Activated CD4-positive, alpha-beta T cell treated with anti-CD3 and anti-CD28 coated beads for 48 hours (primary cell): ENCODE measurements around the gene GNL3L.
"Not testable (repeated sequence)": the region's sequence is repeated elsewhere in the genome, so short reads cannot be mapped to it uniquely, and the experiment has no call there.

ENCODE experiments used
- DNase-seq: peaks from one replicate; pipeline ENCODE4 v3.0.0-alpha.2; 2020

The GNL3L gene, protein sequence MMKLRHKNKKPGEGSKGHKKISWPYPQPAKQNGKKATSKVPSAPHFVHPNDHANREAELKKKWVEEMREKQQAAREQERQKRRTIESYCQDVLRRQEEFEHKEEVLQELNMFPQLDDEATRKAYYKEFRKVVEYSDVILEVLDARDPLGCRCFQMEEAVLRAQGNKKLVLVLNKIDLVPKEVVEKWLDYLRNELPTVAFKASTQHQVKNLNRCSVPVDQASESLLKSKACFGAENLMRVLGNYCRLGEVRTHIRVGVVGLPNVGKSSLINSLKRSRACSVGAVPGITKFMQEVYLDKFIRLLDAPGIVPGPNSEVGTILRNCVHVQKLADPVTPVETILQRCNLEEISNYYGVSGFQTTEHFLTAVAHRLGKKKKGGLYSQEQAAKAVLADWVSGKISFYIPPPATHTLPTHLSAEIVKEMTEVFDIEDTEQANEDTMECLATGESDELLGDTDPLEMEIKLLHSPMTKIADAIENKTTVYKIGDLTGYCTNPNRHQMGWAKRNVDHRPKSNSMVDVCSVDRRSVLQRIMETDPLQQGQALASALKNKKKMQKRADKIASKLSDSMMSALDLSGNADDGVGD

DNA sequence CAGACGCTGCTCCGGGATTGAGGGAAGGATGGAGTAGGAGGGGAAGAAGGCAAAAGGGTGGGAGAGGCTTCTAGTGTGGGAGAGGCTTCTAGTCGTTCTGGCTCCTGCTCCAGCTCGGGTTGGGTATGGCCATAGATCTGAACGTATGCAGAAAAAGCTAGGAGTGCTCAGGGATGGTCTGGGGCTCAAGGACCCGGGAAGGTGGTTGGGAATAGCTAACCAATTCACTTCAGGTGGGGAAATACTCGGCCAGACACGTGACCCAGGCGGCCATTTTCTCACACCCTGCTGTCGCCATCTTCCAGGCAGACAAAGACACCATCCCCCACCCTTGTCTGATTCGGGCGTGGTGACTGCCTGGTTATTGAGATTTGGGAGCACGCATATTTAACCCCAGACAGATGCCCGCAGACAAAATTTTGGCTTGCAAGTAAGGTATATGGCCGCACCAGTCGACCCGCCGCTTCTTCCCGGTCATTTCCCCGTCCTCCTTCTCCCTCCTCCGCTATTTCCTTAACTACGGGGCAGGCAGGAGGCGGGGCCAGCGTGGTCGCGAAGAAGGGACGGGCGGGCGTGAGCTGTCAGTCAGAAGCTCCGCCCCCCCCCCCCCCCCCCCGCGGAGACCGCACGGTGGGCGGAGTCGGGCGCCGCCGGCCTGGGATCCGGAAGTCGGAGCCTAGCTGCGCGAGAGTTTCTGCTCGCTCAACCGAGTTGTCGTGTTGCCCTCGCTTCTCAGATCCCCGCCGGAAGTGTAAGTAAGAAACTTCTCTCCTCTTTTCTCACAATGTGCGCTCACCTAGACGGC lies at the start of gene GNL3L:
Gene GNL3L (plus strand): TSS at position 668 of the 805 bp plus-strand sequence. CDS start 2,348 bp downstream, outside the sequence.
- DNase-seq: peak; percentile 84

DNA sequence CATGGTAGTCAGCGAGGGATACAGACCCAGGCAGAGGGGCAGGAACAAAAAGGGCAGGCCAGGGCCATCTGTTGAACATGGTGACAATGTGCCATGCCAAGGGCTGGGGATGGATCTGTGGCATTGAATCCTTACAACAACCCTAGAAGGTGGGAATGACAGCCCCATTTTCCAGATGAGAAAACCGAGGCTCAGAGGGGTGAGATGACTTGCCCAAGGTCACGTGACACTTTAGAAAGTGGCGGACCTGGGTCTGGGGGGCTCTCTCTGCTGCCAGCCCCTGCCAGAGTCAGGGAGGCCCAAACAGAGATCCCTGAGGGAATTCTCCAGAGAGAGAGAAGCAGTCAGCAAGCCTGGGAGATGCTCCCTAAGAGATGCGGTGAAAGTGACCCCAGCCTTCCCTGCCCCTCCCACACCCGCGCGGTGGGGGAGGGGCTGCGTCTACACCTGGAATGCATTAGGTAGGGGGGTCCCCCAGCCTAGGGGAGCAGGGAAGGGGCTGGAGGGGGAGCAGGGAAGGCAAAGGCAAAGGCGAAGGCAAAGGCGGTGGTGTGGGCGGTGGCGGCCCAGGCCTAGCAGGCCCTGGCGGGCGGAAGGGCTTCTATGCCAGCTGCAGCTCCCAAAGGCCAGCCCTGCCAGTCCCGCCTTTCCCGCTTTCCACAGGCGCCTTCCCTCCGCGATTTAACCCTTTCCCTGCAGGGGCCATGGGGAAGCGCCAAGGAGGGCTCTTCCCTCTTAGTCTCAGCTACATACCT lies 47.0 kb upstream of the GNL3L start:
- no peak for DNase-seq

DNA sequence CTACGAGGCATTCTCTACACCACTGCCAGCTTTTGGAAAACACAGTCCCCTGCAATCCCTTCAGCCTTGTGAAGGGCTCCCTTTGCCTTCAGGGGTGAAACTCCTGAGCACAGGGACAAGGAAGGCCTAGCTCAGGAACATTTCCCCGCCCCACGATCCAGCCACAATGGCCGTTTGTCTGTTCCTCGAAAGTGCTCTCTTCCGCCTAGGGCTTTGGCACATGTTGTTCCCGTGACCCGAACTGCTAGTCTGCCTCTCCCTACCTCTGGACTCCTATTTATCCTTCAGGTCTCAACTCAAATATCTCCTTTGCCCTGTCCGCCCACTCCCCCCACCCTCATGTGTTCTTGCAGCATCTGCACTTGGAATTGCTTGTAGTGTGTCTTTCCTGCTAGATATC lies 46.1 kb upstream of the GNL3L start:
- DNase-seq: no peak

DNA sequence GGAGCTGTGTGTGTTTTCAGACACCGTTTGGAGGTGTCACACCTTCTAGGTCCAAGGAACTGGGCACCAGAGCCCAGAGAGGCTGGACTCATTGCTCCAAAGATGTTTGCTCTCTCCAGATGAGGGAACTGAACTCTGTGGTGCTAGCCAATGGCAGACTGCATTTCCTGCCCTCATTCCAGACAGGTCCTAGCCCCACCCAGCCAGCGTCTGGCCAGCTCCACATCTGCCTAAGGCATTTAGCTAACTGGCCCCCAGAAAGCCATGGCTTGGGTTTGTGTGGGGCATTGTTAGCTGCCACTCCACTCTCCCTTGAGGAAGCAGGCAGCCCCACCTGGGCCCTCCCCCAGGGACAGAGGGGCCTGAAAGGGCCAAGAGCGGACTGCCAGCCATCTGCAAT lies 45.4 kb upstream of the GNL3L start:
- DNase-seq: no peak

DNA sequence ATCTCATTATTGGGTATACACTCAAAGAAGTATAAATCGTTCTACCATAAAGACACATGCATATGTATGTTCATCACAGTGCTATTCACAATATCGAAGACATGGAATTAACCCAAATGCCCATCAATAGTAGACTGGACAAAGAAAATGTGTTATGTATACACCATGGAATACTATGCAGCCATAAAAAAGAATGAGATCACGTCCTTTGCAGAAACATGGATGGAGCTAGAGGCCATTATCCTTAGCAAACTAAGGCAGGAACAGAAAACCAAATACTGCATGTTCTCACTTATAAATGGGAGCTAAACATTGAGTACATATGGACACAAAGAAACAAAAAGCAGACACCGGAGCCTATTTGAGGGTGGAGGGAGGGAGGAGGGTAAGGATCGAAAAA lies 40.2 kb upstream of the GNL3L start:
- DNase-seq: not testable (repeated sequence)

DNA sequence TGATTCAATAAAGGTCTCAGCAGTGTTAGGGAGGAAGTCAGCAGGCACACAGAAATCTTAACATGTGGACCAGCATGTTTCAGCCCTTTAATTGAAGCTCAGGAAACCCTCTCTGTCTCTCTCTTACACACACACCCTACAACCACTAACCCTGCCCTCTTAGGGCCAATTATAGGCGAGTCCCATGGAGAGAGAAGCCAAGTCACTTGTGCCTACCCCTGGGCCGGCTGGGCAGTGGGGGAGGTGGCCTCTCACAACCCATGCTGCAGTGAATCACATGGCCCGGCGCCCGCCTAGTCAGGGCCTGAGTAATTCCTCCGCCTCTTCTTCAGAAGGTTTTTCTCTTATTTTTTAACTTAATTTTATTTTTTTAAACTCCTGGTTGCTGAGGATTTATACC lies 37.7 kb upstream of the GNL3L start:
- no peak for DNase-seq

DNA sequence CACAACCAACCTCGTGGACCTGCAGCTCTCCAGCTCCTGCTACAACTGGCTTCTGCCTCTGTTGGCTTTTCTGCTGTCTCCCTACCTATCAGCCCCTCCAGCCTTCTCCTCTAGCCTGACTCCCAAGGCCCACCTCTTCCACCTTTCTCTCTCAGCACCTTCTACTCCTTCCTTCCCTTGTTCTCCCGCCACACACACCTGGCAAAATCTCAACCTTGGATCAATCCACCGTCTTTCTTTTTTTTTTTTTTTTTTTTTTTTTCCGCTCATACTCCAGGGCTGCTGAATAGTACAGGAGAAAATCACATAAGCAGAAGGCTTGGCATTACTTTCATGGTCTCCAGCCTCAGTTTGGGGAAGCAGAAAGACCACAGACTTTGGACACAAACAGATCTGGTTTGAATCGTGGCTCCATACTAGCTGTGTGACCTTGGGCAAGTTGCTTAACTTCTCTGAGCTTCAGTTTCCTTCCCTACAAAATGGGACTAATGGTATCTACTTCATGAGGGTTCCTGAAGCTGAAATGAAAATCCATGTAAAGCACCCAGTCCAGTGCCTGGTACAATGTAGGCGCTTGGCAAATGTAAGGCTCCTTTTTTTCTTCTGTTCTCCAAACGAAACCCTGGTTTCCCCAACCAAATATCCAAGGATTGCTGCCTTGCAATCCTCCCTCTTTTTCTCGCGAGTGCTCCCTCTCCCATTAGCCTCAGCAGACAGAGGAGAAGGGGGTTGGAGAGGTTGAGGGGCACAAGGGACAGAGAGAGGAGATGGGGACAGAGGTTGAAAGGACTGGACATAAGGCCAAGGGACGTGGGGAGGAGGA lies 35.6 kb upstream of the GNL3L start:
- DNase-seq: no peak

DNA sequence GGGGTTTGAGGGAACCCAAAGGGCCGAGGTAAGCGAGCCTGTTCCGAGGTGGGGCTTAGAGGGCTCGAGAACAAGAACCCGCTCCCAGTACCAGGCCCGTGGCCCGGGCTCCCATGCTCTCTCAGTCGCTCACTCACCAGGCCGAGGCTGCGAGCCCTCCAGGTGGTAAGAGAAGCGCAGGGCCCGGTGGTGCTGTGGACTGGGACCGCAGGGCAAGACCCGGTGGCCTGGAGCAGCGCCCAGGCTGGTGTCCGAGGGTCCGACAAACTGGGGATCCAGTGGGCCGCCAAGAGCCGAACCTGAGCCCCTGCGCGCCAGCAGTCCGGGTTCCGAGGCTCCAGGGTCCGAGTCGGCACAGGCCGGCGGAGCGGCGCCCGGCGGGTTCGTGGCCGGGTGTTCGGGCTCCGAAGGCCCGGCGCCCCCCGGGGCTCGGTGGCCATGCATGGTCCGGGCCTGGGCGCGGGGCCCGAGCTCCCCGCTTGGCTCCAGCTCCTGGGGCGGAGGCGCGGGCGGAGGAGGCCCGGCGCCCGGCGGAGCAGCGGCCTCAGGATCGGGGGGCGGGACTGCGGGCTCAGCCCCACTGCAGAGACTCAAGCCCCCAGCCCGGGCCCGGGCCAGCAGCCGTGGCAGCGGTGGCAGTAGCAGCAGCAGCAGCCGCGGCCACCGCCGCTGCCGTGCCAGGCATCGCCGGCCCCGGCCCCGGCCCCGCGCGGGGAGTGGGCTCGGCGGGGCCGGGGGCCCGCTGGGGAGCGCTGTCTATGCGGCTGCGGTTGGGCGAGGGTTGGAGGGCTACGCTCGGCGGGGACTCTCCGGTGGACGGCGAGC lies 34.8 kb upstream of the GNL3L start:
- DNase-seq: no peak

DNA sequence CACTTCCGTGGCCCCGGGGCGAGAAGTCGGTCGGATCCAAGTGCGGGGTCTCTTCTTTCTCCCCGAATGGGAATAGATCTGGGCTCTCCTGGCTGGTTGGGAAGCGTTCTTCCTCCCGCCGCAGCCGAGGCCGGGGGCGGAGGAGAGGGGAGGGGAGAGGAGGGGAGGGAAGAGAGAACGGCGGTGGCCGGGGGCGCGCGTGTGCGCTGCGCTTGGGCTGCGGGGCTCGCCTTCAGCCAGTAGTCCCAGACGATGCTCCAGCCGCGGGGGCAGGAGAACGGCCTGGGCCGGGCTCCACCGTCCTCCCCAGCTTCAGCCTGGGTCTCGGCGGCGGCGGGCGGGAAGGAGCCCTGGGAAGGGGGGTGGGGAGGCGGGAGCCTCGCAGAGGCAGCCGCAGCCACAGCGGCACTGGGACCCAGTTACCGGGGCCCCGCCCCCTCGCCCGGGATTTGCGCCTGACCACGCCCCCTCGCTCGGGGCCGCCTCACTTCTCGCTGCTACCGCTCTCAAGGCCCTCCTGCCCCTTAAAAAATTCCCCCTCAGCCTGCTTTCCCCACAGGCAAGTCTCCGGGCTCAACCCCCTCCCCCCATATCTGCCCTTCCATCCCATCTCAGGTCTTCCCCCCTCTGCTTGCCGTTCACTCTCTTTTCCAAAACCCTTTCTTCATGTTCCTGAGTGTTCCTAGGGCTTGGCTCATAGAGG lies 34.1 kb upstream of the GNL3L start, which contains the start of gene FGD1:
Gene FGD1 (minus strand): TSS at position 421 of the 703 bp plus-strand sequence. CDS start 802 bp downstream, outside the sequence.
- peak; percentile 56 for DNase-seq

DNA sequence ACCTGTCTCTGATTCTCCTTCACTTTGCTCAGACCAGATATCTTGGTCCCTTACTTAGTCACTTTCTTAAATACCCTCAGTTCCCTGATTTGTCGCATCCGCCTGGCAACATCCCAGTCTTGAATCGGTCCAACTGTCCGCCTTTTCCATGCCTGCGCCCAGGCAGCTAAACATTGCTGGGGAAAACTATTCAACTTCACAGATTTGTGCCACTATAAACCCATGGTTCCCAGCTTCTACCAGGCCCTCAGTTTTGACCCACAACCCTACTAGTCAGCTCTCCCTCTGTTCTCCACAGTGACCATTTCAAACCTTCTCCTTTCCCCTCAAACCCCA lies 33.5 kb upstream of the GNL3L start:
- DNase-seq: no peak

DNA sequence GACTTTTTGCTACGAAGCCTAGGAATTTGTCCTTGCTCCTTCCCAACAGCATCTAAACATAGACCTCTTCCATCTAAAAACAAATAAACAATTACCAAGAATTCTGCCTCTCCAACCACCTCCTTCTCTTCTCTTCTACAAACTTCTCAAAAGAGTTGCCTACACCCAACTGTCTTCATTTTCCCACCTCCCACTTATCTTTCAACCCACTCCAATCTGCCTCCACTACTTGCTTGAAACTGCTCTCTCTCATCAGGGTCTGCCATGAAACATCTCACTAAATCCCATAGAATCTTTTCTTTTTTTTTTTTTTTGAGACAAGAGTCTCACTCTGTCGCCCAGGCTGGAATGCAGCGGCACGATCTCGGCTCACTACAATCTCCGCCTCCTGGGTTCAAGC lies 33.1 kb upstream of the GNL3L start:
- no peak for DNase-seq

DNA sequence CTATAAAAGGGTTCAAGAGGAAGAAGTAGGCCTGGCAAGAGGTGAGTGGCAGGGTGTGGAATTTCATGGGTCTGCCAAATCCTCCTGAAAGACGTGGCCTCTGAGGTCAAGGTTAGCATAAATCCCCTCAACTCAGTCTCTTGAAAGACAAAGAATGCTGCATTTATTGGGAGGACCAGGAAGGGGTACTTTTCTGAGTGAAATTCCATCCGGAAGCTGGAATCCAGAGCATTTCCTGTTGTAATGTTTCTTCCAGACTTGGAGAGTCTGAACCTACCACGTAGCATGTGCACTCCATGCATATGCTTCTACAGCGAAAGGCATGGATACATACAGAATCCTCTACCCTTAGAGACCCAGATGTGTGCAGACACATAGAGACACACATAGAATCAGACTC lies 20.6 kb upstream of the GNL3L start:
- no peak for DNase-seq

DNA sequence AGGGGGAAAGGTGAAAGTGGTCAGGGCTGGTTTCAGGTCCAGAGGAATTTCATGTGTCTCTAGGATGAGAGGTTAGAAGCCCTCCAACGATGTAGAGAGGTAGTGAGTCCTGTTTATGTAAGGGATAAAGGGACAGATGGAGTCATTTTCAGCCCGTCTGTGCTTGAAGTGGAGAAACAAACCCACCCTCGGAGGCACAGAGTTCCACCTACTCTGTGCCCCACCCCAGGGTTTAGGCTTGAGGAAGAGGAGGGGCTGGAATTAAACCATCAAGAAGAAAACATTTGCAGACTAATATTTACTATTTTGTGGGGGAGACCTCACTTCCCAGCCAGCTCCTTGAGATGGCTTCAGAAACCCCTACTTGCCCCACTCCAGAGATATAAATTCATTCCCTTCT lies 868 bp upstream of the GNL3L start:
- no peak for DNase-seq

DNA sequence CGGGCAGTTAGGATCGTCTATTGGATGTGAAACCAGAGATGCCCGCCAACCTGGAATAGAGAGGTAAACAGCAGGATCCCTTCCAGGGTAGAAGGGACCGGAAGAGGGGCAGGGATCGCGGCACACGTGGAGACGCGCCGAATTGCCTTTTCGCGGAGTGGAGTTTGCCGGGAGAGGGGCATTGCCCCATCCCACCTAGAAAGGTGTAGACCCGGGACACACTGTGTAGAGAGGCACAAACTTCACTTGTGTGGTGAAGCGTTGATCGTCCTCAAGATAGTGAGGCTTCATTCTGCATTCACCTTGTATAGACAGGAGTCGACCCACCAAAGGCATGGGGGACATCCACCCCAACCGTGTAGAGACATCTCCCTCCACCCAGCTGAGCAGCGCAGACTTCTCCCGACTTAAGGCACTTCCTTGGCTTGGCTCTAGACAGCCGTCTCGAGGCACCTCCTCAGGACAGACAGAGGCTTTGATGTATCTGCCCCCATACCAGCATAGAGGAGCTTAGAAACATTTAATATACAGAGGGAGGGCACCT lies 410 bp downstream of the GNL3L start:
- peak; percentile 6 for DNase-seq

DNA sequence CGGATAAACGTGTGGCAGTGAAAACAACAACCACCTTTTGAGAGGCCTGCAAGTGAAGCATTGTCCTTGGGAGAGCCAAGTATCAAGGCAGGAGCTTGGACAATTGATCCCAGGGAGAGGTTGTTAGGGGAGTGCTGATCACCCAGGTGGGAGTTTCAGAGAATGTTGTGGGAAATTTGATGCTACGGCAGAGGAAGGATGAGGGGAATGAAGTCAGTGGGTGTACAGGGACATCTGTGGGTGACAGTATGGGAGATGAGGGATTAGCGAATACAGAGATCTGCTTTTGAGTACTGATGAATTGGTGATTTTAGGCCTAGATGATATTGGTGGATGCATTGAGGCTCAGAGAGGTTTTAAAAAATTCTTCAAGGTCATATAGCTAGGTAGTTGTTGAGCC lies 4.3 kb downstream of the GNL3L start:
- DNase-seq: no peak

DNA sequence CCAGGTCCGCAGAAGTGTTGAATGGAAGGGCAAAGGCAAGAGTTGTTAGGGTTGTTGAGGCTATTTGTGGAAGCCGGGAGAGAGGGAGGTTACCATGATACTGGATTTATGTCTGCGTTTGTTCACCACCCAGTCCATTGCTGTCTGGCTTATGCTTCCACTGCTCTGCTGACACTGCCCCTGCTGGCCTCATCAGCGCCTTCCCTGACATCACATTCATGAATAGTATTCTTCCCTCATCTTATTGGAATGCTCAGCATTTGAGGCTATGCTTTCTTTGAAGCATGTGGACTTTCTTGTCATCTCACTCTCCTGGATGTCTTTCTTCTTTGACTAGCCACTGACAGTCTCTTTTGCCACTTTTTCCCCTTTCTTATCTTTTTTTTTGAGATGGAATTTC lies 10.3 kb downstream of the GNL3L start:
- no peak for DNase-seq

DNA sequence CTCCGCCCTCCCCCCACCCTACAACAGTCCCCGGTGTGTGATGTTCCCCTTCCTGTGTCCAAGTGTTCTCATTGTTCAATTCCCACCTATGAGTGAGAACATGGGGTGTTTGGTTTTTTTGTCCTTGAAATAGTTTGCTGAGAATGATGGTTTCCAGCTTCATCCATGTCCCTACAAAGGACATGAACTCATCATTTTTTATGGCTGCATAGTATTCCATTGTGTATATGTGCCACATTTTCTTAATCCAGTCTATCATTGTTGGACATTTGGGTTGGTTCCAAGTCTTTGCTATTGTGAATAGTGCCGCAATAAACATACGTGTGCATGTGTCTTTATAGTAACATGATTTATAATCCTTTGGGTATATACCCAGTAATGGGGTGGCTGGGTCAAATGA lies 12.2 kb downstream of the GNL3L start:
- not testable (repeated sequence) for DNase-seq

DNA sequence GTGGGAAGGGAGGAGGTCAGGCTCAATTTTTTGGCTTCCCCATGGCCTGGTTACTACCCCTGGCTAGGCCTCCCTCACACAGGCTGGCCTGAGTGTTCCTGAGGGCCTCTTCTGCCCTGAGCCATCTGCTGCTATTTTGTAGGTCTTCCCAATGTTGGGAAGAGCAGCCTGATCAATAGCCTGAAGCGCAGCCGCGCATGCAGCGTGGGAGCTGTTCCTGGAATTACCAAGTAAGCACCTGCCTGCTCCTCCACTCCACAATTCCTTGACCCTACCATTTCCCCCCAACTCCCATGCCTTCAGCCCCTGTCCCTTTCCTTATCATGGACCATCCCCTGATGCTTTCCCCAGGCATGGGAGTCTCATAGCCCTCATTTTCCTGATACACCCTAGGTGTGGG lies 20.8 kb downstream of the GNL3L start:
- DNase-seq: no peak

DNA sequence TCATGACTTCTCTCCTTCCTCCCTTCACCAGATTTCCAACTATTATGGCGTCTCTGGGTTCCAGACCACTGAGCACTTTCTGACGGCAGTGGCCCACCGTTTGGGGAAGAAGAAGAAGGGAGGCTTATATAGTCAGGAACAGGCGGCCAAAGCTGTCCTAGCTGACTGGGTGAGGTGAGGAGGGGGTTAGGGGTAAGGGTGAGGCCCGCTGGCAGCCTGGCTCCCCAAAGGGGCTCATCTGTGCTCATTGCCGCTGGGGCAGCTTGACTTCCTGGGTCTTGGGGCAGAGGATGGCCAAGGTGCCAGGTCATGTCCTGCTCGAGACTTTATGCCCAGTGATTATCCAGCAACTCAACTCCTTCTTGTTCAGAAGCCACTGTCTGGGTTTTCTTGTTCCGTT lies 21.8 kb downstream of the GNL3L start:
- DNase-seq: no peak

DNA sequence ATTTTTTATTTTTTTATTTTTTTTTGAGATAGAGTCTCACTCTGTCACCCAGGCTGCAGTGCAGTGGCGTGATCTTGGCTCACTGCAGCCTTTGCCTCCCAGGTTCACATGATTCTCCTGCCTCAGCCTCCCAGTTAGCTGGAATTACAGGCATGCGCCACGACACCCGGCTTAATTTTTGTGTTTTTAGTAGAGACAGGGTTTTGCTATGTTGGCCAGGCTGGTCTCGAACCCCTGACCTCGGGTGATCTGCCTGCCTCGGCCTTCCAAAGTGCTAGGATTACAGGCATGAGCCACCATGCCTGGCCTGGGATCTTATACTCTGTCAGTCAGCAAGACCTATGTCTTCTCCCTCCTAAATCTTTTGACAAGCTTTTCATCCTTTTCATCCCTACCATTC lies 25.0 kb downstream of the GNL3L start:
- DNase-seq: not testable (repeated sequence)
